NT2/D1 (cell line): ENCODE data around the gene TMED8.

ENCODE experiments used
- YY1 ChIP-seq: IDR thresholded peaks from 2 replicates; pipeline ENCODE4 v1.6.1; 2011; ENCODE audit not compliant: insufficient read length, insufficient read depth
- ZNF274 ChIP-seq: IDR thresholded peaks from 2 replicates; pipeline ENCODE4 v1.6.1; 2011; ENCODE audit warnings: mild to moderate bottlenecking, low read depth, low read length

DNA sequence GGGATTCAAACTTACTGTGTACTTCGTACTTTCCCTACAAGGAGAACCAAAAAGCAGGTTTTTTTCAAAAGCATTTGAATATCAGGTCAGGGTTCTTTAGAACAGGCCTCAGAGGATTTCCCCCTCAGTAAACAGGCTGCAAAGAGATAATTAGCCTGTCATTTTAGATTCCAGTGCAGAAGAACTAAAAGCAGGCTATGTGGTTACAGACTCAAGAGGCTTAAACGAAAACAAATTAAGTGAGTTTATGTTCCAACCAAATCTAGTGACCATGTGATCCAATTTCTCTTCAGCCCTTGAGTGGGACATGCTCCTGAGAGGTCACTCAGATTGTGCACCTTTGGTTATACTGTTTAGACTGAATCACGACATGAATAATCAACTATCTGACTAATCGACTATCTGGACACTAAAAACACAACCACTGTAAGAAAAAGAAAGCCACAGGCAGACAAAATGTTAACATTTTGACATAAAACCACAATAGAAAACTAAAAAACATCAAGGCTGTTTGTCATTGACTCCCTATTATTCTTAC, 4.5 kb downstream of the TMED8 start:
- TF ChIP-seq ZNF274 (no peak), YY1 (no peak)
